WTC11 (cell line): Measurements from ENCODE around the gene GRK6. TPM values are rescaled to one million over a fixed set of nuclear protein-coding genes. Genes with fewer than 3 reads are reported as not detected.
A peak's percentile ranks its signal among the peaks of the same experiment; 100 is the strongest.

Experiments used
- ATAC-seq: fragments of 200-7000 bp; cut with Tn5 transposase; 2 replicates; pipeline ENCODE4 v1.10.0; 2021; ENCODE audit warnings: mild to moderate bottlenecking, moderate library complexity
- CTCF ChIA-PET: fragments of 300-600 bp; sonication (Branson Sonifier 250); formaldehyde crosslinking; loops from one replicate; lab custom pipeline; 2021; ENCODE audit warnings: antibody characterized with exemption; lab: Charles Lee
- POLR2A ChIA-PET: fragments of 350-600 bp; sonication (Branson Sonifier 250); formaldehyde crosslinking; loops from one replicate; lab custom pipeline; 2021; ENCODE audit warnings: antibody characterized with exemption; lab: Charles Lee
- DNase-seq: peaks from one replicate; pipeline ENCODE4 v3.0.0; 2021; ENCODE audit warnings: low spot score
- H3K27ac Mint-ChIP-seq: 2 replicates; pipeline ENCODE4 v1.8.0; 2021; ENCODE audit warnings: mixed read lengths
- H3K27me3 Mint-ChIP-seq: 2 replicates; pipeline ENCODE4 v1.8.0; 2021; ENCODE audit warnings: low read depth, mild to moderate bottlenecking, moderate library complexity, mixed read lengths
- H3K36me3 Mint-ChIP-seq: 2 replicates; pipeline ENCODE4 v1.8.0; 2021; ENCODE audit warnings: mixed read lengths
- H3K4me1 Mint-ChIP-seq: 2 replicates; pipeline ENCODE4 v1.8.0; 2022; ENCODE audit warnings: mixed read lengths
- H3K4me3 Mint-ChIP-seq: 2 replicates; pipeline ENCODE4 v1.8.0; 2021; ENCODE audit warnings: mild to moderate bottlenecking, moderate library complexity, mixed read lengths
- H3K9me3 Mint-ChIP-seq: 2 replicates; pipeline ENCODE4 v1.8.0; 2021; ENCODE audit warnings: mixed read lengths
- E2F4 ChIP-seq: sonication (generic); formaldehyde crosslinking; IDR thresholded peaks from 2 replicates; pipeline ENCODE4 v1.8.1; 2022; ENCODE audit warnings: low read depth, mild to moderate bottlenecking, moderate library complexity, missing genetic modification reagents, borderline replicate concordance
- IRF1 ChIP-seq: sonication (generic); formaldehyde crosslinking; IDR thresholded peaks from 2 replicates; pipeline ENCODE4 v1.8.0; 2023; ENCODE audit warnings: missing genetic modification reagents
- IRF2 ChIP-seq: sonication (generic); formaldehyde crosslinking; IDR thresholded peaks from 2 replicates; pipeline ENCODE4 v1.8.0; 2022; ENCODE audit warnings: low read depth, missing genetic modification reagents, borderline replicate concordance
- KAT7 ChIP-seq: sonication (generic); formaldehyde crosslinking; IDR thresholded peaks from 2 replicates; pipeline ENCODE4 v1.8.1; 2023; ENCODE audit warnings: missing genetic modification reagents, mild to moderate bottlenecking, borderline replicate concordance
- NFATC4 ChIP-seq: fragments of 250-450 bp; sonication (Bioruptor Pico); IDR thresholded peaks from 2 replicates; pipeline ENCODE4 v1.9.0; 2021; ENCODE audit warnings: mild to moderate bottlenecking
- PREB ChIP-seq: sonication (generic); formaldehyde crosslinking; IDR thresholded peaks from 2 replicates; pipeline ENCODE4 v1.8.1; 2022; ENCODE audit warnings: mild to moderate bottlenecking, missing genetic modification reagents, moderate library complexity, borderline replicate concordance
- RELA ChIP-seq: sonication (generic); formaldehyde crosslinking; IDR thresholded peaks from 2 replicates; pipeline ENCODE4 v1.8.1; 2022; ENCODE audit warnings: missing genetic modification reagents, mild to moderate bottlenecking, borderline replicate concordance
- TCF7 ChIP-seq: sonication (generic); formaldehyde crosslinking; IDR thresholded peaks from 2 replicates; pipeline ENCODE4 v1.8.0; 2022; ENCODE audit warnings: mild to moderate bottlenecking, low read depth, missing genetic modification reagents, moderate library complexity
- ZNF232 ChIP-seq: sonication (generic); formaldehyde crosslinking; IDR thresholded peaks from 2 replicates; pipeline ENCODE4 v1.8.0; 2022; ENCODE audit warnings: mild to moderate bottlenecking, missing genetic modification reagents
- ZNF512 ChIP-seq: sonication (generic); formaldehyde crosslinking; IDR thresholded peaks from 2 replicates; pipeline ENCODE4 v1.8.1; 2022; ENCODE audit warnings: missing genetic modification reagents, borderline replicate concordance
- total RNA-seq: library from RNA; stranded (reverse); gene quantifications from 3 replicates; pipeline ENCODE4 v1.2.3, GENCODE V29; 2021
- TF ChIP-seq, protein P1 (sequence below): sonication (generic); formaldehyde crosslinking; conservative IDR thresholded peaks from 2 replicates; pipeline ENCODE4 v1.8.1; 2023; ENCODE audit warnings: mild to moderate bottlenecking, low read depth, missing genetic modification reagents, moderate library complexity
- TF ChIP-seq, protein P2 (sequence below): sonication (generic); formaldehyde crosslinking; IDR thresholded peaks from 2 replicates; pipeline ENCODE4 v1.8.1; 2023; ENCODE audit warnings: mild to moderate bottlenecking, missing genetic modification reagents
- TF ChIP-seq, protein P3 (sequence below): sonication (generic); formaldehyde crosslinking; IDR thresholded peaks from 2 replicates; pipeline ENCODE4 v1.8.0; 2022; ENCODE audit warnings: mild to moderate bottlenecking, missing genetic modification reagents
- TF ChIP-seq, protein P4 (sequence below): sonication (generic); formaldehyde crosslinking; IDR thresholded peaks from 2 replicates; pipeline ENCODE4 v1.8.1; 2023; ENCODE audit warnings: mild to moderate bottlenecking, missing genetic modification reagents, borderline replicate concordance

GRK6 gene
- total RNA-seq, 1 experiment from 2014 or later, result 69.2 TPM

DNA sequence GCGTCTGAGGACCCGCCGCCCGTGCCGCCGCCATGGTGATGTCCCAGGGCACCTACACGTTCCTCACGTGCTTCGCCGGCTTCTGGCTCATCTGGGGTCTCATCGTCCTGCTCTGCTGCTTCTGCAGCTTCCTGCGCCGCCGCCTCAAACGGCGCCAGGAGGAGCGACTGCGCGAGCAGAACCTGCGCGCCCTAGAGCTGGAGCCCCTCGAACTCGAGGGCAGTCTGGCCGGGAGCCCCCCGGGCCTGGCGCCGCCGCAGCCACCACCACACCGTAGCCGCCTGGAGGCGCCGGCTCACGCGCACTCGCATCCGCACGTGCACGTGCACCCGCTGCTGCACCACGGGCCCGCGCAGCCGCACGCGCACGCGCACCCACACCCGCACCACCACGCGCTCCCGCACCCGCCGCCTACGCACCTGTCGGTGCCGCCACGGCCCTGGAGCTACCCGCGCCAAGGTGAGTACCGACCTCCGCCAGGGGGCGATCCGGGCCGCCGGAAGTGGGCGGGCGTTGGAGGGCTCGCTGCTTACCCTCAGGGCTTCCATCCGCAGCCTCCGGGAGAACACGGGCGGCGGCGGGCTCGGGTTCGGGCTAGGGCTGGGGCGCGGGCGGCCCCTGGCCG lies 28.7 kb downstream of the GRK6 start (continued):
- TF ChIP-seq, protein P1, sequence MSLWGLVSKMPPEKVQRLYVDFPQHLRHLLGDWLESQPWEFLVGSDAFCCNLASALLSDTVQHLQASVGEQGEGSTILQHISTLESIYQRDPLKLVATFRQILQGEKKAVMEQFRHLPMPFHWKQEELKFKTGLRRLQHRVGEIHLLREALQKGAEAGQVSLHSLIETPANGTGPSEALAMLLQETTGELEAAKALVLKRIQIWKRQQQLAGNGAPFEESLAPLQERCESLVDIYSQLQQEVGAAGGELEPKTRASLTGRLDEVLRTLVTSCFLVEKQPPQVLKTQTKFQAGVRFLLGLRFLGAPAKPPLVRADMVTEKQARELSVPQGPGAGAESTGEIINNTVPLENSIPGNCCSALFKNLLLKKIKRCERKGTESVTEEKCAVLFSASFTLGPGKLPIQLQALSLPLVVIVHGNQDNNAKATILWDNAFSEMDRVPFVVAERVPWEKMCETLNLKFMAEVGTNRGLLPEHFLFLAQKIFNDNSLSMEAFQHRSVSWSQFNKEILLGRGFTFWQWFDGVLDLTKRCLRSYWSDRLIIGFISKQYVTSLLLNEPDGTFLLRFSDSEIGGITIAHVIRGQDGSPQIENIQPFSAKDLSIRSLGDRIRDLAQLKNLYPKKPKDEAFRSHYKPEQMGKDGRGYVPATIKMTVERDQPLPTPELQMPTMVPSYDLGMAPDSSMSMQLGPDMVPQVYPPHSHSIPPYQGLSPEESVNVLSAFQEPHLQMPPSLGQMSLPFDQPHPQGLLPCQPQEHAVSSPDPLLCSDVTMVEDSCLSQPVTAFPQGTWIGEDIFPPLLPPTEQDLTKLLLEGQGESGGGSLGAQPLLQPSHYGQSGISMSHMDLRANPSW (CRISPR knock-in tag), result no peak
- TF ChIP-seq PREB (CRISPR knock-in tag) (0 out of 2 replicates have a peak, but pooled peaks have one; percentile 72), ZNF232 (CRISPR knock-in tag) (peak; percentile 96), TCF7 (CRISPR knock-in tag) (peak; percentile 63; the same call in 1 of the 2 replicates), NFATC4 (CRISPR knock-in tag) (peak; percentile 84), IRF1 (0 out of 2 replicates have a peak, but pooled peaks have one; percentile 15)

- POLR2A ChIA-PET, result interaction anchor here (0.7 to 4.1 kb wide), 22 partner anchors 9 to 146 kb away, joined by 3 to 24 read pairs (median 7); partner anchors contain the start of genes GRK6, LMAN2, PDLIM7 and PRR7
- peak overlapping the region; percentile 96 for H3K27ac Mint-ChIP-seq
- H3K4me3 Mint-ChIP-seq, result peak overlapping the region; percentile 81
- TF ChIP-seq TCF7 (CRISPR knock-in tag) (no peak), ZNF512 (CRISPR knock-in tag) (no peak), KAT7 (no peak), IRF2 (CRISPR knock-in tag) (no peak), ZNF232 (CRISPR knock-in tag) (no peak), RELA (CRISPR knock-in tag) (no peak), E2F4 (CRISPR knock-in tag) (no peak)
- TF ChIP-seq, protein P2, sequence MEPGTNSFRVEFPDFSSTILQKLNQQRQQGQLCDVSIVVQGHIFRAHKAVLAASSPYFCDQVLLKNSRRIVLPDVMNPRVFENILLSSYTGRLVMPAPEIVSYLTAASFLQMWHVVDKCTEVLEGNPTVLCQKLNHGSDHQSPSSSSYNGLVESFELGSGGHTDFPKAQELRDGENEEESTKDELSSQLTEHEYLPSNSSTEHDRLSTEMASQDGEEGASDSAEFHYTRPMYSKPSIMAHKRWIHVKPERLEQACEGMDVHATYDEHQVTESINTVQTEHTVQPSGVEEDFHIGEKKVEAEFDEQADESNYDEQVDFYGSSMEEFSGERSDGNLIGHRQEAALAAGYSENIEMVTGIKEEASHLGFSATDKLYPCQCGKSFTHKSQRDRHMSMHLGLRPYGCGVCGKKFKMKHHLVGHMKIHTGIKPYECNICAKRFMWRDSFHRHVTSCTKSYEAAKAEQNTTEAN (CRISPR knock-in tag), result no peak; the same call in 1 of the 2 replicates
- TF ChIP-seq, protein P3, sequence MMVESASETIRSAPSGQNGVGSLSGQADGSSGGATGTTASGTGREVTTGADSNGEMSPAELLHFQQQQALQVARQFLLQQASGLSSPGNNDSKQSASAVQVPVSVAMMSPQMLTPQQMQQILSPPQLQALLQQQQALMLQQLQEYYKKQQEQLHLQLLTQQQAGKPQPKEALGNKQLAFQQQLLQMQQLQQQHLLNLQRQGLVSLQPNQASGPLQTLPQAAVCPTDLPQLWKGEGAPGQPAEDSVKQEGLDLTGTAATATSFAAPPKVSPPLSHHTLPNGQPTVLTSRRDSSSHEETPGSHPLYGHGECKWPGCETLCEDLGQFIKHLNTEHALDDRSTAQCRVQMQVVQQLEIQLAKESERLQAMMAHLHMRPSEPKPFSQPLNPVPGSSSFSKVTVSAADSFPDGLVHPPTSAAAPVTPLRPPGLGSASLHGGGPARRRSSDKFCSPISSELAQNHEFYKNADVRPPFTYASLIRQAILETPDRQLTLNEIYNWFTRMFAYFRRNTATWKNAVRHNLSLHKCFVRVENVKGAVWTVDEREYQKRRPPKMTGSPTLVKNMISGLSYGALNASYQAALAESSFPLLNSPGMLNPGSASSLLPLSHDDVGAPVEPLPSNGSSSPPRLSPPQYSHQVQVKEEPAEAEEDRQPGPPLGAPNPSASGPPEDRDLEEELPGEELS, result no peak
- TF ChIP-seq, protein P4, sequence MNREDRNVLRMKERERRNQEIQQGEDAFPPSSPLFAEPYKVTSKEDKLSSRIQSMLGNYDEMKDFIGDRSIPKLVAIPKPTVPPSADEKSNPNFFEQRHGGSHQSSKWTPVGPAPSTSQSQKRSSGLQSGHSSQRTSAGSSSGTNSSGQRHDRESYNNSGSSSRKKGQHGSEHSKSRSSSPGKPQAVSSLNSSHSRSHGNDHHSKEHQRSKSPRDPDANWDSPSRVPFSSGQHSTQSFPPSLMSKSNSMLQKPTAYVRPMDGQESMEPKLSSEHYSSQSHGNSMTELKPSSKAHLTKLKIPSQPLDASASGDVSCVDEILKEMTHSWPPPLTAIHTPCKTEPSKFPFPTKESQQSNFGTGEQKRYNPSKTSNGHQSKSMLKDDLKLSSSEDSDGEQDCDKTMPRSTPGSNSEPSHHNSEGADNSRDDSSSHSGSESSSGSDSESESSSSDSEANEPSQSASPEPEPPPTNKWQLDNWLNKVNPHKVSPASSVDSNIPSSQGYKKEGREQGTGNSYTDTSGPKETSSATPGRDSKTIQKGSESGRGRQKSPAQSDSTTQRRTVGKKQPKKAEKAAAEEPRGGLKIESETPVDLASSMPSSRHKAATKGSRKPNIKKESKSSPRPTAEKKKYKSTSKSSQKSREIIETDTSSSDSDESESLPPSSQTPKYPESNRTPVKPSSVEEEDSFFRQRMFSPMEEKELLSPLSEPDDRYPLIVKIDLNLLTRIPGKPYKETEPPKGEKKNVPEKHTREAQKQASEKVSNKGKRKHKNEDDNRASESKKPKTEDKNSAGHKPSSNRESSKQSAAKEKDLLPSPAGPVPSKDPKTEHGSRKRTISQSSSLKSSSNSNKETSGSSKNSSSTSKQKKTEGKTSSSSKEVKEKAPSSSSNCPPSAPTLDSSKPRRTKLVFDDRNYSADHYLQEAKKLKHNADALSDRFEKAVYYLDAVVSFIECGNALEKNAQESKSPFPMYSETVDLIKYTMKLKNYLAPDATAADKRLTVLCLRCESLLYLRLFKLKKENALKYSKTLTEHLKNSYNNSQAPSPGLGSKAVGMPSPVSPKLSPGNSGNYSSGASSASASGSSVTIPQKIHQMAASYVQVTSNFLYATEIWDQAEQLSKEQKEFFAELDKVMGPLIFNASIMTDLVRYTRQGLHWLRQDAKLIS (CRISPR knock-in tag), result no peak
Measured at GRCh38 chr5:177455661-177456590, 29.4 kb downstream of the GRK6 start.

More at GRCh38 chr5:177455661-177456590, 29.4 kb downstream of the GRK6 start:
- peak; percentile 98 for DNase-seq
- no peaks in the 10 kb centered on the region for H3K9me3 Mint-ChIP-seq
- H3K27me3 Mint-ChIP-seq, result peaks cover 10% of the 10 kb centered on the region
- peak; percentile 12 for ATAC-seq
- peaks cover 30% of the 10 kb centered on the region for H3K4me1 Mint-ChIP-seq
- H3K36me3 Mint-ChIP-seq, result peaks cover 16% of the 10 kb centered on the region
- CTCF ChIA-PET, result interaction anchor here (0.7 to 7.2 kb wide), 42 partner anchors 9 to 795 kb away, joined by 3 to 175 read pairs (median 8); partner anchors contain the start of genes GRK6, LMAN2, MXD3 and PDLIM7
